Keratinocyte (primary cell): ENCODE measurements around the gene KSR1. TPM values are rescaled to one million over a fixed set of nuclear protein-coding genes. Genes with fewer than 3 reads are reported as not detected.

Experiments
- DNase-seq: peaks from one replicate; pipeline ENCODE4 v3.0.0-alpha.2; 2011; ENCODE audit warnings: low read depth, missing footprints, low spot score
- FAIRE-seq: peaks from 2 replicates; lab custom pipeline; 2011; peaks lifted over from hg19 to GRCh38; lab: Jason Lieb, UNC
- H2AFZ ChIP-seq: 2 replicates; pipeline ENCODE4 v1.6.0; 2012; ENCODE audit warnings: low read length, control low read depth, inconsistent platforms; ENCODE audit not compliant: control insufficient read depth
- H3K27ac ChIP-seq: 2 replicates; pipeline ENCODE4 v1.5.1; 2011; ENCODE audit warnings: low read length; ENCODE audit not compliant: control insufficient read depth, insufficient read depth
- H3K27me3 ChIP-seq: 3 replicates; pipeline ENCODE4 v1.6.0; 2011; ENCODE audit warnings: low read length; ENCODE audit not compliant: control insufficient read depth, insufficient read depth; ENCODE audit errors: extremely low read depth
- H3K36me3 ChIP-seq, 2 experiments: 2 replicates in 1 of 2; 3 replicates in 1 of 2; pipeline ENCODE4 v1.5.1; 2011; ENCODE audit warnings: low read length in 2 of 2, mild to moderate bottlenecking in 1 of 2; ENCODE audit not compliant: control insufficient read depth in 2 of 2, insufficient read depth in 2 of 2; ENCODE audit errors: extremely low read depth in 1 of 2
- H3K4me1 ChIP-seq: 3 replicates; pipeline ENCODE4 v1.5.1; 2011; ENCODE audit warnings: low read length; ENCODE audit not compliant: control insufficient read depth, insufficient read depth; ENCODE audit errors: extremely low read depth
- H3K4me2 ChIP-seq: 3 replicates; pipeline ENCODE4 v1.6.0; 2011; ENCODE audit warnings: low read depth, low read length; ENCODE audit not compliant: control insufficient read depth, insufficient read depth; ENCODE audit errors: extremely low read depth
- H3K4me3 ChIP-seq, 3 experiments: fragments of 200-600 bp in 1 of 3; sonication (generic) in 1 of 3; 2 replicates in 2 of 3; 3 replicates in 1 of 3; pipeline ENCODE4 v1.5.1; 2011 to 2016; ENCODE audit warnings: low read length in 3 of 3, mild to moderate bottlenecking in 3 of 3, control low read depth in 2 of 3, inconsistent platforms in 1 of 3, low read depth in 1 of 3, mixed read lengths in 1 of 3, mixed run types in 1 of 3, moderate library complexity in 1 of 3; ENCODE audit not compliant: control insufficient read depth in 2 of 3, insufficient read depth in 2 of 3; ENCODE audit errors: extremely low read depth in 1 of 3
- H3K79me2 ChIP-seq: 2 replicates; pipeline ENCODE4 v1.6.0; 2012; ENCODE audit warnings: low read length; ENCODE audit not compliant: control insufficient read depth, insufficient read depth
- H3K9ac ChIP-seq: 3 replicates; pipeline ENCODE4 v1.6.0; 2011; ENCODE audit warnings: low read length; ENCODE audit not compliant: control insufficient read depth, insufficient read depth; ENCODE audit errors: extremely low read depth
- H3K9me1 ChIP-seq: 3 replicates; pipeline ENCODE4 v1.6.0; 2011; ENCODE audit warnings: low read length; ENCODE audit not compliant: control insufficient read depth, insufficient read depth; ENCODE audit errors: extremely low read depth
- H3K9me3 ChIP-seq: 2 replicates; pipeline ENCODE4 v1.5.1; 2012; ENCODE audit warnings: low read depth, low read length; ENCODE audit not compliant: control insufficient read depth
- H4K20me1 ChIP-seq: 3 replicates; pipeline ENCODE4 v1.6.0; 2011; ENCODE audit warnings: low read length; ENCODE audit not compliant: control insufficient read depth, insufficient read depth; ENCODE audit errors: extremely low read depth
- CTCF ChIP-seq, 3 experiments: IDR thresholded peaks in 1 of 3; conservative IDR thresholded peaks in 1 of 3; optimal IDR thresholded peaks in 1 of 3; 2 replicates in 2 of 3; 3 replicates in 1 of 3; pipeline versions ENCODE3 to v1.5.1; 2011; ENCODE audit warnings: low read length in 3 of 3, mild to moderate bottlenecking in 3 of 3, moderate library complexity in 2 of 3, control low read depth in 1 of 3, inconsistent platforms in 1 of 3; ENCODE audit not compliant: insufficient read depth in 2 of 3; ENCODE audit errors: extremely low read depth in 1 of 3
- EZH2 ChIP-seq: IDR thresholded peaks from one replicate; pipeline ENCODE4 v1.6.1; 2012; ENCODE audit warnings: inconsistent platforms, mild to moderate bottlenecking, low read length, moderate library complexity
- dilution Hi-C: fragments of 300-500 bp; cut with MboI; formaldehyde crosslinking; loops from one replicate; pipeline ENCODE4 v1.7.0; 2020; ENCODE audit warnings: low sequenced_read_pairs; ENCODE audit not compliant: extremely low pct_ligation_motif_present
- polyA plus RNA-seq, 5 experiments: library from polyadenylated mRNA; depleted of rRNA in 3 of 5; stranded (reverse) in 3 of 5; stranded (forward) in 1 of 5; unstranded in 1 of 5; fragments of >200 nt; gene quantifications; 1 replicate in 1 of 5; 2 replicates in 3 of 5; 3 replicates in 1 of 5; pipeline versions ENCODE4 v1.2.1 to v1.2.3, GENCODE V29; 2011 to 2012; ENCODE audit warnings: missing spikeins in 2 of 5, low read depth in 1 of 5, low replicate concordance in 1 of 5

KSR1 gene
- polyA plus RNA-seq, 1 donor (not counting 4 experiments of a cell fraction or from before 2014, with no cell fraction given): 1.3 TPM

DNA sequence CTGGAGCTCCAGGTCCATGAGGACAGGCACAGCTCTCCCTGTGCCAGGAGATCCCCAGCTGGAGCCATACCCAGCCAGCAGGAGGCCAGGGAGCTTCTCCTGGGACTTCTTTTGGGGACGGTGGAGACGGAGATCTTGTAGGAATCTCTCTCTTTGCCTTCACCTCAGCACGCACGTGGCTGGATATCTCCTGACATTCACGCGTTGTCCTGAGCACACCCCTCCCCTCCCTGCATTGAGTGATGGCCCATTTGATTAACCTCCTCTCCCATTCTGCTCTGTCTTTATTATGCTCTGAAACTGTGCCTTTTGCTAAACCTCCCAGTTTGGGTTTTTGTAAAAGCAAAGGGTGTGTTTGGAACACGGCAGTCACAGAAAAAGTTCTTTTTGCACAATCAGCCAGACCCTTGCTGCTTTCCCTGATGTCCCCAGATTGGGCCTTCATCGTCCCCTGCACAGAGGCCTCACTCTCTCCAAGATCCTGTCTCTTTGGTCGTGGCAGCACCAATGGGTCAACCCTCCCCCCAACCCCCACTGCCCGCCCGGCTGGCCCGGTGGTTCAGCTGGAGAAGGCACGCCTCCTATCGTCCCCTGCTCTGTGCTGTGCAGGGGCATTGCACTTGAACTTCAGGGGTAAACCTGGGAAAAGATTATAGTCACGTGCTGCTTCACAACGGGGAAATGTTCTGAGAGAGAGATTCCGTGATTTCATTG is 142.2 kb downstream of the KSR1 start:
- Histone ChIP-seq H3K4me2 (no peak overlapping the region), H3K9me3 (no peaks in the 10 kb centered on the region), H3K79me2 (no peaks in the 10 kb centered on the region), H3K27ac (no peak overlapping the region), H3K4me3 (no peak overlapping the region), H3K9me1 (no peaks in the 10 kb centered on the region), H4K20me1 (no peaks in the 10 kb centered on the region), H3K27me3 (no peaks in the 10 kb centered on the region), H3K9ac (no peak overlapping the region), H3K4me1 (peaks cover 4% of the 10 kb centered on the region), H3K36me3 (no peaks in the 10 kb centered on the region), H2AFZ (no peak overlapping the region)
- DNase-seq: no peak
- TF ChIP-seq CTCF (optimal IDR thresholded peaks at IDR 0.05 in 1 of 3, IDR thresholded peaks at IDR 0.05 in 1 of 3, conservative IDR thresholded peaks at IDR 0.05 in 1 of 3; ENCODE audit: extremely low read depth in 1 of 3, insufficient read depth in 2 of 3, low read length in 3 of 3): no peak
- no peak for TF ChIP-seq EZH2
- no peak for FAIRE-seq
- dilution Hi-C loops: no loop called here

GRCh38 chr17:27600471-27600870 is 144.2 kb downstream of the KSR1 start:
- Histone ChIP-seq H3K9me3 (no peaks in the 10 kb centered on the region), H3K4me3 (no peak overlapping the region), H3K9ac (no peak overlapping the region), H2AFZ (no peak overlapping the region), H3K4me2 (no peak overlapping the region), H4K20me1 (no peaks in the 10 kb centered on the region), H3K79me2 (no peaks in the 10 kb centered on the region), H3K9me1 (no peaks in the 10 kb centered on the region), H3K27ac (no peak overlapping the region), H3K36me3 (no peaks in the 10 kb centered on the region), H3K27me3 (no peaks in the 10 kb centered on the region), H3K4me1 (peaks cover 4% of the 10 kb centered on the region)
- TF ChIP-seq EZH2 (no peak), CTCF (optimal IDR thresholded peaks at IDR 0.05 in 1 of 3, IDR thresholded peaks at IDR 0.05 in 1 of 3, conservative IDR thresholded peaks at IDR 0.05 in 1 of 3; ENCODE audit: extremely low read depth in 1 of 3, insufficient read depth in 2 of 3, low read length in 3 of 3) (no peak)
- FAIRE-seq (no peak), DNase-seq (no peak)
- dilution Hi-C loops: no loop called here
